GM18861 (cell line): ENCODE results near the gene EHD4.

Experiments used
- ATAC-seq: cut with Tn5 transposase; IDR thresholded peaks from one replicate; pipeline ENCODE4 v1.9.1; 2021; ENCODE audit not compliant: unreplicated experiment

Gene EHD4

DNA sequence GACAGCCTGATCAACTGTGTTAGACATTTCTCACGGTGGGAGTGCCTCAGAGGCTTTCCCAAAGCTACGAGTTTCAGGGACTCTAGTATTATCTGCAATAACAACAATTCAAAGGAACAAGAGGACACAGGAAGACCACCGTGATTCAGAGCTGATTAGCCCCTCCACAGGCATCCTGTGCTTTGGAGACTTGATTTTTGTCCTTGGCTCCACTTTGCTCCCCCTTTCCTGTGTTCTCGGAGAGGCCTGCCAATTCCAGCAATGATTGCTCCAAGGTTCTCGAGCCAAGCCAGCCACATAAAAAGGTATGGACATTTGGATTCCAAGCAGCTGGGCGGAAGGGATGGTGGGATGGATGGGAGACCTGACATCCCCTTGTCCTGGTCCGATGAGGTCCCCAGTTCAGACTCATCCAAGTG, 14.3 kb downstream of the EHD4 start:
- no peak for ATAC-seq

GRCh38 chr15:41957021-41957897, 15.1 kb downstream of the EHD4 start:
- ATAC-seq, result peak; percentile 80

DNA sequence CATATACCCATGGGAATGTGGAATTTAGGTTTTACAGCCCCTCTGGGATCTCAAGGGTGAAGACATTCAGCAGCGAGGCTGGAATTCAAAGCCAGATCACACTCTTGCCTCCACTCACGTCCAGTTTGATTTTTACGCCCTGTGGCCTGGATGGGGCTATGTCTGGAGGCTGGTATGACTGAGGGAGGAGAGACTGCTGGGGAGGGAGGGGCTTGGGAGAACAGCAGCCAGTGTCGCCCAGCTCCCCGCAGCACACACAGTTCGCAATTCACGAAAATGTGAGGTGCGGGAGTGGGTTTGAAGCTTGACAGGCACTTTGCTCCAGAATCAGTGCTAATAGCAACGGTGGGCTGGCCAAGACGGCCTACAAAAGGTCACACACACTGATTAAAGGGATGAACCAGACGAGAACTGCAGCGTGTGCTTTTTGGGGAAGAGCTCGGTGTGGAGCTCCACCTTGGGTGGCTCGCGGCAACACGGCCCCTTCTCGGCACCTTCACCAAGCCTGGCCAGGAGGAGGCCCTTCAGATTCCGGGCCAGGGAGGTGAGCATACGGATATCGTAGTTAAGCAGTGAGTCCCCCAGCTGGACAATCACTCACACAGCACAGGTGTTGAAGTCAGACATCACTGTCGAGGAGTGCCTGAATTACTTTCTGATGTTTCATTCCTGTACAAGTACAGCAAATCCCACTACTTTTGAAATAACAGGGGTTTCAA, 16.4 kb downstream of the EHD4 start:
- no peak for ATAC-seq

- ATAC-seq, result no peak
Measured at GRCh38 chr15:41955100-41955499, 17.3 kb downstream of the EHD4 start.

GRCh38 chr15:41954036-41954435, 18.3 kb downstream of the EHD4 start:
- no peak for ATAC-seq

GRCh38 chr15:41952013-41952563, 20.3 kb downstream of the EHD4 start:
- no peak for ATAC-seq

- no peak for ATAC-seq
Measured at GRCh38 chr15:41951571-41951970, 20.8 kb downstream of the EHD4 start.

- ATAC-seq, result no peak
Measured at GRCh38 chr15:41950489-41950888, 21.9 kb downstream of the EHD4 start.

DNA sequence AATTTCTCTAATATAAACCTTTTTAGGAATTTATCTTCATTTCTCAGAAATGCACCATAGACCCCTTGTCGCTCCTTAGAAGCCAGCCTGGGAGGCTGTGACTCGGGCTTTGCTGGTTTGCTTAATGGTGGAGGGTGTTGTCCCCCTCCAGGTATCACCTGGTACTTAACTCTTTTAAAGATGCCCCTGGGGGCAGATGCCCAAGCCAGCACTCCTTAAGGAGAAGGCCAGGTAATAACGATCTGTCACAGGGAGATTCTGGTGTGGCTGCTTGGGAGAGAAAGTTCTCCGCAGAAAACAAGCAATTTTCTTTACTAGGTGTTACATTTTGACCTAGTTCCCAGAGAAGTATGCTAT, 22.3 kb downstream of the EHD4 start:
- no peak for ATAC-seq

- no peak for ATAC-seq
Measured at GRCh38 chr15:41949401-41950126, 22.8 kb downstream of the EHD4 start.

- no peak for ATAC-seq
Measured at GRCh38 chr15:41948490-41948889, 23.9 kb downstream of the EHD4 start.

DNA sequence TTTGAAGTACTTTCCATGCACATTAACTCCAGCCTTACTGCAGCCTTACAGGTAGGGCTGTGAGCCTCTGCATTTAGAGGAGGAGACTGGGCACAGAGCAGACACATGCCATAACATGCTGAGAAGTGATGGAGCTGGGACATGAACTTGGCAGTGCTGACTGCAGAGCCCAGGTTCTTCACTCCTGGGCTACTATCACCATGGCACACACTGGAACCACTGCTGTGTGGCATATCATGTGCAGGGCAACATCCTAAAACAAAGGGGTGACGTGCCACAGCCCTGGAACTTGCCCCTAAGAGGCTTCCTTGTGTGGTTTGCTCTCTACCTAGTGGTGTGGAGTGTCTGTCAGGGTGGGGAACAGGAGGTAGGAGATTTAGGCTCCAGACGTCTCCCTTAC, 25.4 kb downstream of the EHD4 start:
- no peak for ATAC-seq

DNA sequence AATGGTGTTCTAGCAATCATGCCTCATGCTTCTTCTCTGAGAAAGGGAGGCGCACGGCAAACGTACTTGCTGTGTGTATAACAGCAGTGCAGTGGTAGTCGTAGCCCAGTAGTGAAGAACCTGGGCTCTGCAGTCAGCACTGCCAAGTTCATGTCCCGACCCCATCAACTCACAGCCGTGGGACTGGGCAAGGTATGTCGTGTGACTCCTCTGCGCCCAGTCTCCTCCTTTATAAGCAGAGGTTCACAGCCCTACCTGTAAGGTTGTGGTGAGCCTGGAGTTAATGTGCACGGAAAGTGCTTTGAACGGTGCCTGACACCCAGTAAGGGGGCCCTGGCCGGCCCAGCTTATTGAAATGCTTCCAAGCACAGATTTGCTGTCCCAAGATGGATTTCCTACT, 26.6 kb downstream of the EHD4 start:
- ATAC-seq, result no peak

GRCh38 chr15:41945221-41945620, 27.1 kb downstream of the EHD4 start:
- no peak for ATAC-seq

DNA sequence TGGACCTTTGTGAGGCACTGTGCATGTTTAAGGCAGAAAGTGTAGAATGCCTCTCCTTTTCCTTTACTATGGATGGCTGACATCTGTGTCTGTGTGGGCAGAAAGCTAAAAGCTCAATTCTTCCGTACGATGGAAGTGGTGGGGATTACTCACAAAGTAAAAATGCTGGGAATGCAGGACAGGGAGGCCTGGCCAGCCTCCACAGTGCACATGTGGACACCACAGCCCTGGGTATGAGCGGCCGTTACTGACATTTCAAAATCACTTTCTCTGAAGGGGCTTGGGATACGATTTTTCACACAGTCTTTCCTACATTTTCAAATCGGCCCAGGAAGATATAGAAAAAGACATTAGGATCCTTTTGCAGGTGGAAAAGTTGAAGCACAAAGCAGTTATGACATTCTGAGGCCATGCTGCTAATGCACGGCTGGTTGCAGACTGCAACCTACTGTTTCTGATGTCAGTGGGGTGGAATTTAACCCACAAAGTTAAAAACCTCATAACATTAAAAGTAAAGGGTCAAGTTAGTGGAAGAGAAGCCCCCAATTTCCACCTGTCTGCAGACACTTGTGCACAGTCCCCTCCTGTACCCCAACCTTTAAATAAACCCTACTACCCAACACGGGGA, 27.9 kb downstream of the EHD4 start:
- no peak for ATAC-seq

GRCh38 chr15:41943543-41944312, 28.6 kb downstream of the EHD4 start:
- ATAC-seq, result no peak

- no peak for ATAC-seq
Measured at GRCh38 chr15:41942886-41943285, 29.5 kb downstream of the EHD4 start.

DNA sequence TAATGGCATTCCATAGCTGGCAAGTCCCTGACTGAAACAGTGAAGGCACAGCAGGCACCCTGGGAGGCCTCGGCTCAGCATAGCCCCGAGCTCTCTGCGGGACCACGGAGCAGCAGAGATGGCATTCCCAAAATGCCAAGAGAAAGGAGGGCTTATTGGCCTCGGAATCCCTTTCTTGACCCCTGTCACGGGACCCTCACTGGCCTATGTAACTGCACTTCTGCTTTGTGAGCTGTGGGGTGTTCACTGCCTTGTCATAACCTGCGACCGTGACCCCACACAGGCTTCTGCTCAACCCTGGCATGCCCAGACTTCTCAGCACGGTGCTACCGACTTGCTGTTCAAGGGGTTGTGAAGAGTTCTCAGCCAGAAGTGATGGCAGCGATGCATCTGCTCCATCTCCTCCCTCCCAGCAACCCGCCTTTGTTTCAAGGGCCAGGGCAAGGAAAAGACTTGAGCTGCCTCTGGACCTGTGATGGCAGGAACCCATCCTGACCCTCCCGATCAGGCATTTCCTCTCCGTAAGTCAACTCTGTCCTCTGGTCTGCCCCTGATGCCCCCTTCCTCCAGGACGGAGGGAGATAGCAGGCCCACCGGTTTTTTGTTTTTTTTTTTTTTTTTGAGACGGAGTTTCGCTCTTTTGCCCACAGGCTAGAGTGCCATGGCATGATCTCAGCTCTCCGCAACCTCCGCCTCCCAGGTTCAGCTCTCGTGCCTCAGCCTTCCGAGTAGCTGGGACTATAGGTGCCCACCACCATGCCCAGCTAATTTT, 30.5 kb downstream of the EHD4 start:
- ATAC-seq, result no peak

DNA sequence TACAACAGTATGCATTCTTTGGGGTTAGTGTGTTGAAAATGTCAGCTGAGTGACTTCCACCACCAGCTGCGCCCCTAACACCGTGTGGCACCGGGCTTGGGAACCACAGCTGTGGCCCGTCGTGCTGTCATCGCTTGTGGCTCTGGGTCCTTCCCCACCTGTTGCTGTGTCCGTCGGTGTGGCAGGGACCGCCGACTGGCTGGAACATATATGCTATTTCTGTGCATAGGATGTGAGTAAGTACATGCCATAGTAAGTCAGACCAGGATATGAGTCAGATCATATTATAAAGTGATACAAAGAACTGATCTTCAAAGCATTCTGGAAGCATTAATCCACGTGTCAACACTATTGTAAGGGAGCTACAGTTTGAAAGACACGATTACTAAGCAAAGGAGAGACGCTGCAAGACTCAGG, 31.9 kb downstream of the EHD4 start:
- ATAC-seq, result no peak
